ENCODE data around the gene TRPV5. TPM values are rescaled to one million over a fixed set of nuclear protein-coding genes. Genes with fewer than 3 reads are reported as not detected.

Gene TRPV5
- total and polyA plus RNA-seq, 2 of the 4 experiments (the other 2 are of a cell fraction) = not detected

GRCh38 chr7:142959202-142959601, 25.7 kb upstream of the TRPV5 start:
- no peak overlapping the region for H3K9ac ChIP-seq (ENCODE audit: low read depth, low read length)
- no peak overlapping the region for H2BK5ac ChIP-seq (ENCODE audit: low read depth, low read length, poor library complexity, severe bottlenecking)
- BruUV-seq (replicated peaks) = no TSS peak
- no peak overlapping the region for H2BK20ac ChIP-seq (ENCODE audit: low read depth, low read length)
- H3K4me3 ChIP-seq (ENCODE audit: insufficient read depth, low read depth, low read length) = no peak overlapping the region
- DNase-seq = no peak
- no peak for ATAC-seq (ENCODE audit: low read depth)
- CTCF ChIA-PET = no interaction called here
- no peak overlapping the region for H4K91ac ChIP-seq (ENCODE audit: insufficient read depth, low read depth, low read length)
- no peak overlapping the region for H3K4ac ChIP-seq (ENCODE audit: low read depth, low read length)
- TF ChIP-seq MAFK (IDR thresholded peaks at IDR 0.05; ENCODE audit: low read depth, low read length) (no peak), MAZ (IDR thresholded peaks at IDR 0.05; ENCODE audit: borderline replicate concordance, low read depth, low read length) (no peak), SMC3 (IDR thresholded peaks at IDR 0.05; ENCODE audit: low read depth, low read length) (no peak)
- H3K4me2 ChIP-seq (ENCODE audit: low read depth, low read length) = no peak overlapping the region
- no peaks in the 10 kb centered on the region for H3K79me1 ChIP-seq (ENCODE audit: low read depth in 1 of 2, low read length in 2 of 2)
- H3K27me3 ChIP-seq (ENCODE audit: control insufficient read depth, insufficient read depth, low read length) = no peaks in the 10 kb centered on the region
- no peak overlapping the region for H3K14ac ChIP-seq (replicated peaks; ENCODE audit: low read depth, low read length)
- dilution Hi-C loops (cut with HindIII; ENCODE audit: low sequenced_read_pairs, unreplicated experiment) (no loop called here), intact Hi-C loops (cut with micrococcal nuclease) (no loop called here), in situ Hi-C loops (cut with MboI; ENCODE audit: low sequenced_read_pairs) (no loop called here)
- no peak overlapping the region for H2BK120ac ChIP-seq (ENCODE audit: low read depth, low read length)
- H2AFZ ChIP-seq (replicated peaks; ENCODE audit: low read length, poor library complexity) = no peak overlapping the region
- no peak overlapping the region for H4K8ac ChIP-seq (ENCODE audit: low read depth in 2 of 2, low read length in 2 of 2)
- H3K9me3 ChIP-seq (ENCODE audit: control insufficient read depth, insufficient read depth, low read length) = peaks cover 3% of the 10 kb centered on the region; the same call in 1 of the 2 replicates
- no peaks in the 10 kb centered on the region for H4K20me1 ChIP-seq (ENCODE audit: insufficient read depth, low read length)
- H3K36me3 ChIP-seq (ENCODE audit: control insufficient read depth, insufficient read depth, low read length) = no peaks in the 10 kb centered on the region
- no peak overlapping the region for H3K27ac ChIP-seq (ENCODE audit: insufficient read depth, low read length)
- H4K5ac ChIP-seq (ENCODE audit: low read depth, low read length) = no peak overlapping the region
- H3K4me1 ChIP-seq (ENCODE audit: control insufficient read depth, insufficient read depth, low read length) = no peaks in the 10 kb centered on the region
- H2AK9ac ChIP-seq (replicated peaks; ENCODE audit: low read depth, low read length, poor library complexity) = no peak overlapping the region
- no peak overlapping the region for H3K18ac ChIP-seq (ENCODE audit: low read depth, low read length)
- H3K56ac ChIP-seq (ENCODE audit: extremely low read depth, insufficient read depth, low read length) = no peak overlapping the region
- no peaks in the 10 kb centered on the region for H3K9me1 ChIP-seq (ENCODE audit: insufficient read depth, low read length)
- H2AK5ac ChIP-seq (ENCODE audit: low read depth, low read length) = no peak overlapping the region
- no peak overlapping the region for H3K23ac ChIP-seq (ENCODE audit: low read depth, low read length)
- H2BK15ac ChIP-seq (ENCODE audit: low read depth, low read length) = no peak overlapping the region
- POLR2A ChIA-PET (ENCODE audit: unreplicated experiment) = no interaction called here
